CD14-positive monocyte (primary cell): ENCODE measurements around the gene TRRAP. TPM values are rescaled to one million over a fixed set of nuclear protein-coding genes. Genes with fewer than 3 reads are reported as not detected.

Experiments
- DNase-seq, 3 donors: peaks; one replicate each; pipeline ENCODE4 v3.0.0-alpha.2; 2011 to 2022
- H2AFZ ChIP-seq: 2 replicates; pipeline ENCODE4 v1.6.0; 2012; ENCODE audit warnings: mild to moderate bottlenecking, low read depth, low read length, inconsistent platforms; ENCODE audit not compliant: insufficient read depth, poor library complexity, severe bottlenecking
- H3K27ac ChIP-seq, 2 donors: 1 replicate in 1 of 2; 2 replicates in 1 of 2; pipeline ENCODE4 v1.5.1; 2012 to 2013; ENCODE audit warnings: low read length in 2 of 2, control low read depth in 1 of 2, inconsistent platforms in 1 of 2, low read depth in 1 of 2, mild to moderate bottlenecking in 1 of 2
- H3K27me3 ChIP-seq, 2 donors: one replicate each; pipeline versions ENCODE4 v1.6.0 to v1.6.1; 2011 to 2013; ENCODE audit warnings: low read length in 2 of 2; ENCODE audit not compliant: control insufficient read depth in 2 of 2, insufficient read depth in 2 of 2
- H3K36me3 ChIP-seq, 2 donors: replicated peaks in 1 of 2; 1 replicate in 1 of 2; 2 replicates in 1 of 2; pipeline versions ENCODE4 v1.5.1 to v1.6.1; 2012 to 2013; ENCODE audit warnings: low read length in 2 of 2, control low read depth in 1 of 2, inconsistent platforms in 1 of 2, mild to moderate bottlenecking in 1 of 2; ENCODE audit not compliant: insufficient read depth in 2 of 2, control insufficient read depth in 1 of 2
- H3K4me1 ChIP-seq, 2 donors: 1 replicate in 1 of 2; 2 replicates in 1 of 2; pipeline versions ENCODE4 v1.5.1 to v1.6.1; 2012 to 2013; ENCODE audit warnings: low read length in 2 of 2, control low read depth in 1 of 2, inconsistent platforms in 1 of 2, mild to moderate bottlenecking in 1 of 2, moderate library complexity in 1 of 2; ENCODE audit not compliant: insufficient read depth in 2 of 2, control insufficient read depth in 1 of 2
- H3K4me2 ChIP-seq: replicated peaks from 2 replicates; pipeline ENCODE3; 2012; ENCODE audit warnings: low read length, moderate library complexity, mild to moderate bottlenecking; ENCODE audit not compliant: poor library complexity, severe bottlenecking; ENCODE audit errors: extremely low read depth
- H3K4me3 ChIP-seq, 3 experiments: fragments of 200-600 bp in 1 of 3; sonication (generic) in 1 of 3; replicated peaks in 1 of 3; 1 replicate in 2 of 3; 2 replicates in 1 of 3; pipeline ENCODE4 v1.5.1; 2011 to 2013; ENCODE audit warnings: low read length in 3 of 3, mild to moderate bottlenecking in 3 of 3, control low read depth in 2 of 3, low read depth in 2 of 3, inconsistent platforms in 1 of 3, moderate library complexity in 1 of 3
- H3K79me2 ChIP-seq: 2 replicates; pipeline ENCODE4 v1.6.0; 2012; ENCODE audit warnings: mild to moderate bottlenecking, control low read depth, inconsistent platforms, low read length, moderate library complexity; ENCODE audit not compliant: insufficient read depth
- H3K9ac ChIP-seq: 2 replicates; pipeline ENCODE4 v1.6.0; 2017; ENCODE audit warnings: low read length, mild to moderate bottlenecking; ENCODE audit not compliant: insufficient read depth, poor library complexity, severe bottlenecking
- H3K9me3 ChIP-seq, 2 donors: replicated peaks in 1 of 2; 1 replicate in 1 of 2; 2 replicates in 1 of 2; pipeline versions ENCODE4 v1.5.1 to v1.6.1; 2012 to 2013; ENCODE audit warnings: low read length in 2 of 2, control low read depth in 1 of 2; ENCODE audit not compliant: control insufficient read depth in 1 of 2, insufficient read depth in 1 of 2
- H4K20me1 ChIP-seq: 2 replicates; pipeline ENCODE4 v1.6.0; 2012; ENCODE audit warnings: mild to moderate bottlenecking, low read length, control low read depth, moderate library complexity; ENCODE audit not compliant: insufficient read depth
- H3K27ac Mint-ChIP-seq, 7 donors: one replicate each; pipeline ENCODE4 v1.8.0; 2020; ENCODE audit warnings: mild to moderate bottlenecking in 7 of 7, mixed read lengths in 7 of 7, moderate library complexity in 6 of 7, inconsistent platforms in 2 of 7
- H3K27me3 Mint-ChIP-seq, 3 donors: one replicate each; pipeline ENCODE4 v1.8.0; 2021 to 2022; ENCODE audit warnings: low read depth in 3 of 3, mild to moderate bottlenecking in 3 of 3, mixed read lengths in 3 of 3, moderate library complexity in 3 of 3, inconsistent platforms in 1 of 3
- H3K36me3 Mint-ChIP-seq, 2 donors: one replicate each; pipeline ENCODE4 v1.8.0; 2020; ENCODE audit warnings: mixed read lengths in 2 of 2, inconsistent platforms in 1 of 2, mild to moderate bottlenecking in 1 of 2
- H3K4me1 Mint-ChIP-seq: one replicate; pipeline ENCODE4 v1.8.0; 2020; ENCODE audit warnings: mild to moderate bottlenecking, mixed read lengths
- H3K4me3 Mint-ChIP-seq, 2 donors: one replicate each; pipeline ENCODE4 v1.8.0; 2020; ENCODE audit warnings: mild to moderate bottlenecking in 2 of 2, mixed read lengths in 2 of 2, moderate library complexity in 1 of 2
- H3K9me3 Mint-ChIP-seq, 7 donors: one replicate each; pipeline ENCODE4 v1.8.0; 2020 to 2022; ENCODE audit warnings: mixed read lengths in 7 of 7, mild to moderate bottlenecking in 6 of 7, moderate library complexity in 6 of 7, inconsistent platforms in 2 of 7
- CTCF ChIP-seq: fragments of 200-600 bp; IDR thresholded peaks from one replicate; pipeline ENCODE4 v1.8.0; 2022; ENCODE audit warnings: antibody characterized with exemption, mild to moderate bottlenecking
- WGBS: methylation state at CpG from one replicate; pipeline ENCODE4 v1.1.5; 2013; ENCODE audit warnings: missing lambda C conversion rate; ENCODE audit not compliant: insufficient coverage; 5-methylcytosine and 5-hydroxymethylcytosine counted together
- intact Hi-C, 2 donors: fragments of 100-400 bp; cut with micrococcal nuclease; formaldehyde crosslinking; loops; one replicate each; pipeline versions ENCODE4 v1.15.0 to v1.15.1; 2023
- polyA plus RNA-seq, 3 donors: library from polyadenylated mRNA; depleted of rRNA in 1 of 3; unstranded in 2 of 3; stranded (reverse) in 1 of 3; fragments of 300-500 nt in 2 of 3; fragments of >200 nt in 1 of 3; fragmentation: Illumina TruSeq in 2 of 3; gene quantifications; 1 replicate in 2 of 3; 2 replicates in 1 of 3; pipeline ENCODE4 v1.2.3, GENCODE V29; 2012 to 2021

The TRRAP gene
- polyA plus RNA-seq, 3 donors = 0.67 to 12.2 (median 1.2) TPM

GRCh38 chr7:99030951-99031350 is 152.6 kb downstream of the TRRAP start:
- no peaks in the 10 kb centered on the region for H3K79me2 ChIP-seq
- H3K9ac ChIP-seq = no peak overlapping the region
- WGBS = 94% methylated on average over 3 of the region's 5 CpGs
- peaks cover 78 to 85% of the 10 kb centered on the region in 2 donors for H3K36me3 ChIP-seq
- H3K4me3 Mint-ChIP-seq = no peak overlapping the region
- H3K9me3 ChIP-seq = no peaks in the 10 kb centered on the region
- no peak overlapping the region for H3K27ac ChIP-seq
- H3K36me3 Mint-ChIP-seq = peaks cover 79 to 93% of the 10 kb centered on the region in 2 donors
- no peak overlapping the region for H2AFZ ChIP-seq
- peaks cover 10% of the 10 kb centered on the region for H4K20me1 ChIP-seq
- no peak overlapping the region for H3K27ac Mint-ChIP-seq
- H3K4me1 Mint-ChIP-seq = peaks cover 5% of the 10 kb centered on the region
- no peak for DNase-seq
- peaks cover 0 to 4% (median 0%) of the 10 kb centered on the region in 7 donors for H3K9me3 Mint-ChIP-seq
- H3K27me3 Mint-ChIP-seq = no peaks in the 10 kb centered on the region
- H3K4me3 ChIP-seq = no peak overlapping the region
- intact Hi-C loops = no loop called here
- H3K4me2 ChIP-seq = no peak overlapping the region
- no peaks in the 10 kb centered on the region for H3K27me3 ChIP-seq
- H3K4me1 ChIP-seq = no peaks in the 10 kb centered on the region
- no peak for TF ChIP-seq CTCF

DNA sequence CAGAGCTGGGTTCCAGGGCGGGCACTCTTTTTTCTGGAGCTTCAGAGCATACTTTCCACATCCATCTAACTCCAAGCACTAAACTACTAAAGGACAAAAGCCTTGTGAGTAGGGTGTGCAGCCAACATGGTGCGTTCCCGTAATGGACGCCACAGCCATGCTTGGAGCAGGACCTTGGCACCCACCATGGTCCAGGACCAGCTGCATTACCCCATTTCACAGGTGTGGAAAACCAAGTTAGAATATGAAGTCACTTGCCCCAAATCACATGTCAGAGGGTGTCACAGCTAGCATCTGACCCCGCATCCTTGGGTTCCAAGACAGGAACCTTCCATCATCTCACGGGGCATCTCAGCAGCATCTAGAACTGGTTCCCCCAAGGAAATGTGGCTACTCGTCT is 153.2 kb downstream of the TRRAP start:
- H3K9ac ChIP-seq = no peak overlapping the region
- intact Hi-C loops = no loop called here
- Mint-ChIP-seq H3K4me1 (peaks cover 5% of the 10 kb centered on the region), H3K4me3 (no peak overlapping the region), H3K9me3 (peaks cover 0 to 4% (median 0%) of the 10 kb centered on the region in 7 donors), H3K36me3 (peaks cover 84 to 97% of the 10 kb centered on the region in 2 donors), H3K27ac (peak overlapping the region in 1 of 7 donors; percentile 72), H3K27me3 (no peaks in the 10 kb centered on the region)
- H3K4me1 ChIP-seq = no peaks in the 10 kb centered on the region
- H3K27me3 ChIP-seq = no peaks in the 10 kb centered on the region
- no peak overlapping the region for H2AFZ ChIP-seq
- no CpG with 5 or more reads among the region's 7 CpGs for WGBS
- H3K27ac ChIP-seq = no peak overlapping the region
- no peaks in the 10 kb centered on the region for H3K9me3 ChIP-seq
- no peak for DNase-seq
- H3K4me2 ChIP-seq = no peak overlapping the region
- H3K79me2 ChIP-seq = no peaks in the 10 kb centered on the region
- H4K20me1 ChIP-seq = peaks cover 10% of the 10 kb centered on the region
- H3K36me3 ChIP-seq = peaks cover 83 to 91% of the 10 kb centered on the region in 2 donors
- no peak for TF ChIP-seq CTCF
- no peak overlapping the region for H3K4me3 ChIP-seq
